NCI-H1694 treated with DMSO at 0.1 percent for 48 hours (cell line): ENCODE data around the gene HTRA3.
"Not testable (repeated sequence)": the region's sequence is repeated elsewhere in the genome, so short reads cannot be mapped to it uniquely, and the experiment has no call there.

ENCODE experiments used
- DNase-seq: peaks from one replicate; lab custom pipeline; 2025; lab: John Stamatoyannopoulos, UW

The HTRA3 gene

GRCh38 chr4:8342651-8343261 is 73.2 kb downstream of the HTRA3 start:
- no peak for DNase-seq

- DNase-seq = no peak
Observed at GRCh38 chr4:8343262-8343966, 73.9 kb downstream of the HTRA3 start.

GRCh38 chr4:8343967-8344331 is 74.4 kb downstream of the HTRA3 start:
- no peak for DNase-seq

- DNase-seq = no peak
Observed at GRCh38 chr4:8344377-8344776, 74.8 kb downstream of the HTRA3 start.

GRCh38 chr4:8345053-8345945 is 75.7 kb downstream of the HTRA3 start:
- DNase-seq = no peak

GRCh38 chr4:8345946-8346814 is 76.6 kb downstream of the HTRA3 start:
- DNase-seq = no peak

- no peak for DNase-seq
Observed at GRCh38 chr4:8346838-8347605, 77.5 kb downstream of the HTRA3 start.

GRCh38 chr4:8347660-8348059 is 78.1 kb downstream of the HTRA3 start:
- DNase-seq = no peak

- no peak for DNase-seq
Observed at GRCh38 chr4:8348071-8348470, 78.5 kb downstream of the HTRA3 start.

- not testable (repeated sequence) for DNase-seq
Observed at GRCh38 chr4:8349236-8349635, 79.7 kb downstream of the HTRA3 start.

GRCh38 chr4:8349664-8350236 is 80.2 kb downstream of the HTRA3 start:
- DNase-seq = no peak

- DNase-seq = no peak
Observed at GRCh38 chr4:8350352-8350751, 80.8 kb downstream of the HTRA3 start.

- no peak for DNase-seq
Observed at GRCh38 chr4:8350841-8351461, 81.4 kb downstream of the HTRA3 start.

- no peak for DNase-seq
Observed at GRCh38 chr4:8351931-8352367, 82.4 kb downstream of the HTRA3 start.

GRCh38 chr4:8352368-8353157 is 83.0 kb downstream of the HTRA3 start:
- no peak for DNase-seq

GRCh38 chr4:8353158-8353669 is 83.7 kb downstream of the HTRA3 start:
- DNase-seq = no peak

- DNase-seq = no peak
Observed at GRCh38 chr4:8353912-8354453, 84.4 kb downstream of the HTRA3 start.

GRCh38 chr4:8355306-8355705 is 85.8 kb downstream of the HTRA3 start:
- DNase-seq = no peak
